HepG2 (cell line): ENCODE data around the gene MAPKAPK3. TPM values are rescaled to one million over a fixed set of nuclear protein-coding genes. Genes with fewer than 3 reads are reported as not detected.

Experiments
- ATAC-seq: fragments of 200-7000 bp; cut with Tn5 transposase; 3 replicates; pipeline ENCODE4 v1.9.1; 2020; ENCODE audit warnings: mild to moderate bottlenecking, moderate library complexity
- BruUV-seq: library from RNA; stranded (reverse); fragments of 400-500 nt; replicated peaks from 2 replicates; lab custom pipeline; 2021; lab: Mats Ljungman, UMichigan
- CTCF ChIA-PET: fragments of 300-600 bp; formaldehyde crosslinking; extraction: SDS; loops from one replicate; lab custom pipeline; 2021; ENCODE audit warnings: low total read pairs, inconsistent platforms, low intra/inter-chr PET ratio; lab: Yijun Ruan, JAX
- POLR2A ChIA-PET: fragments of 350-600 bp; sonication (Branson Sonifier 250); formaldehyde crosslinking; loops from one replicate; lab custom pipeline; 2020; ENCODE audit warnings: antibody characterized with exemption, inconsistent platforms; lab: Yijun Ruan, JAX
- DNase-seq: peaks from one replicate; pipeline ENCODE4 v3.0.0-alpha.2; 2015; ENCODE audit warnings: low spot score
- FAIRE-seq: peaks from 3 replicates; lab custom pipeline; 2011; peaks lifted over from hg19 to GRCh38; lab: Jason Lieb, UNC
- H2AFZ ChIP-seq: one replicate; pipeline ENCODE4 v1.6.1; 2011; ENCODE audit warnings: low read length, inconsistent platforms
- H3K27ac ChIP-seq: fragments of 300-600 bp; 3 replicates; pipeline ENCODE4 v1.8.0; 2011; ENCODE audit warnings: mixed run types, mild to moderate bottlenecking, mixed read lengths, low read length, inconsistent platforms; ENCODE audit not compliant: insufficient read depth; ENCODE audit errors: extremely low read length
- H3K27me3 ChIP-seq, 2 experiments: fragments of 200-600 bp in 1 of 2; 2 replicates in 1 of 2; 3 replicates in 1 of 2; pipeline versions ENCODE4 v1.6.0 to v1.8.0; 2011; ENCODE audit warnings: low read length in 2 of 2, mild to moderate bottlenecking in 2 of 2, moderate library complexity in 2 of 2, inconsistent platforms in 1 of 2; ENCODE audit not compliant: insufficient read depth in 2 of 2, control insufficient read depth in 1 of 2
- H3K36me3 ChIP-seq, 2 experiments: fragments of 200-600 bp in 1 of 2; replicated peaks in 1 of 2; 2 replicates in 1 of 2; 3 replicates in 1 of 2; pipeline versions ENCODE4 v1.5.1 to v1.8.0; 2011; ENCODE audit warnings: low read length in 2 of 2, inconsistent platforms in 1 of 2; ENCODE audit not compliant: insufficient read depth in 2 of 2, control insufficient read depth in 1 of 2
- H3K4me1 ChIP-seq: 2 replicates; pipeline ENCODE4 v1.5.1; 2012; ENCODE audit warnings: low read length, inconsistent platforms; ENCODE audit not compliant: insufficient read depth
- H3K4me2 ChIP-seq: 2 replicates; pipeline ENCODE4 v1.6.0; 2011; ENCODE audit warnings: low read depth, low read length, inconsistent platforms
- H3K4me3 ChIP-seq, 3 experiments: fragments of 200-600 bp in 1 of 3; sonication (generic), shearing (Covaris generic) in 1 of 3; replicated peaks in 1 of 3; 2 replicates each; pipeline ENCODE4 v1.5.1; 2011 to 2016; ENCODE audit warnings: low read length in 3 of 3, inconsistent platforms in 2 of 3, low read depth in 2 of 3, mild to moderate bottlenecking in 2 of 3, control low read depth in 1 of 3, mixed read lengths in 1 of 3; ENCODE audit not compliant: insufficient read depth in 1 of 3
- H3K79me2 ChIP-seq: one replicate; pipeline ENCODE4 v1.6.1; 2011; ENCODE audit warnings: low read length, inconsistent platforms; ENCODE audit not compliant: insufficient read depth
- H3K9ac ChIP-seq: 2 replicates; pipeline ENCODE4 v1.6.0; 2011; ENCODE audit warnings: mild to moderate bottlenecking, low read depth, low read length, inconsistent platforms; ENCODE audit not compliant: insufficient read depth
- H3K9me3 ChIP-seq: 2 replicates; pipeline ENCODE4 v1.5.1; 2012; ENCODE audit warnings: mild to moderate bottlenecking, low read length
- H4K20me1 ChIP-seq: 2 replicates; pipeline ENCODE4 v1.6.0; 2011; ENCODE audit warnings: inconsistent platforms, mild to moderate bottlenecking, low read length, moderate library complexity; ENCODE audit not compliant: insufficient read depth
- DMAP1 ChIP-seq: IDR thresholded peaks from 2 replicates; pipeline ENCODE4 v1.6.1; 2016
- ISX ChIP-seq: sonication (generic); formaldehyde crosslinking; conservative IDR thresholded peaks from 2 replicates; pipeline ENCODE4 v1.5.0; 2020; ENCODE audit warnings: missing genetic modification reagents
- MYC ChIP-seq: sonication (generic); formaldehyde crosslinking; IDR thresholded peaks from 2 replicates; pipeline ENCODE4 v1.9.0; 2021; ENCODE audit warnings: missing genetic modification reagents, borderline replicate concordance
- NR2F6 ChIP-seq, 2 experiments: IDR thresholded peaks; 2 replicates each; pipeline ENCODE4 v1.6.1; 2016; ENCODE audit warnings: antibody characterized with exemption in 1 of 2, mild to moderate bottlenecking in 1 of 2
- YY1 ChIP-seq: IDR thresholded peaks from 2 replicates; pipeline ENCODE4 v1.6.1; 2011; ENCODE audit warnings: low read length, low read depth, moderate library complexity, mild to moderate bottlenecking; ENCODE audit not compliant: insufficient read depth, insufficient replicate concordance
- ZNF124 ChIP-seq: sonication (generic); formaldehyde crosslinking; IDR thresholded peaks from 2 replicates; pipeline ENCODE4 v1.4.0; 2020; ENCODE audit warnings: missing genetic modification reagents
- WGBS: methylation state at CpG from one replicate; pipeline ENCODE4 v1.1.6; 2017; ENCODE audit warnings: low lambda C conversion rate; 5-methylcytosine and 5-hydroxymethylcytosine counted together
- in situ Hi-C: cut with HindIII; loops from 2 replicates; pipeline ENCODE4 v1.10.0; 2017; ENCODE audit warnings: low pct_unique_long_range_greater_than_20kb; ENCODE audit not compliant: extremely low pct_ligation_motif_present
- intact Hi-C: fragments of 100-400 bp; cut with micrococcal nuclease; formaldehyde crosslinking; loops from one replicate; pipeline ENCODE4 v1.10.0; 2022; ENCODE audit not compliant: unreplicated experiment
- polyA plus RNA-seq, 8 experiments: library from polyadenylated mRNA; depleted of rRNA in 3 of 8; stranded (reverse) in 7 of 8; unstranded in 1 of 8; fragments of >200 nt; fragmentation: Illumina TruSeq in 4 of 8; extraction: Trizol in 4 of 8; gene quantifications; 2 replicates each; pipeline versions ENCODE4 v1.2.1 to v1.2.3, GENCODE V29; 2011 to 2016; ENCODE audit warnings: low read depth in 4 of 8, missing spikeins in 1 of 8, mixed read lengths in 1 of 8; ENCODE audit not compliant: insufficient read depth in 1 of 8
- total RNA-seq, 5 experiments: library from RNA; depleted of rRNA; stranded (reverse); fragments of >200 nt; fragmentation: Illumina TruSeq; extraction: Trizol; gene quantifications; 2 replicates each; pipeline ENCODE4 v1.2.3, GENCODE V29; 2016; ENCODE audit warnings: low read depth in 1 of 5
- TF ChIP-seq, protein P1 (sequence below): sonication (generic); formaldehyde crosslinking; IDR thresholded peaks from 2 replicates; pipeline ENCODE4 v1.4.0; 2020; ENCODE audit warnings: missing genetic modification reagents
- TF ChIP-seq, protein P2 (sequence below): sonication (generic); formaldehyde crosslinking; IDR thresholded peaks from 2 replicates; pipeline ENCODE4 v1.4.0; 2020; ENCODE audit warnings: missing genetic modification reagents
- TF ChIP-seq, protein P3 (sequence below), 2 experiments: fragments of 450-650 bp in 1 of 2; sonication (generic) in 1 of 2; formaldehyde crosslinking in 1 of 2; IDR thresholded peaks; 2 replicates each; pipeline versions ENCODE4 v1.6.1 to v1.8.0; 2016 to 2022; ENCODE audit warnings: antibody characterized with exemption in 1 of 2, mild to moderate bottlenecking in 1 of 2, missing genetic modification reagents in 1 of 2

MAPKAPK3 gene
- total and polyA plus RNA-seq, 2 of the 13 experiments (the other 11 are each of a cell fraction or from before 2014, with no cell fraction given), result 39.9 to 41.2 TPM

DNA sequence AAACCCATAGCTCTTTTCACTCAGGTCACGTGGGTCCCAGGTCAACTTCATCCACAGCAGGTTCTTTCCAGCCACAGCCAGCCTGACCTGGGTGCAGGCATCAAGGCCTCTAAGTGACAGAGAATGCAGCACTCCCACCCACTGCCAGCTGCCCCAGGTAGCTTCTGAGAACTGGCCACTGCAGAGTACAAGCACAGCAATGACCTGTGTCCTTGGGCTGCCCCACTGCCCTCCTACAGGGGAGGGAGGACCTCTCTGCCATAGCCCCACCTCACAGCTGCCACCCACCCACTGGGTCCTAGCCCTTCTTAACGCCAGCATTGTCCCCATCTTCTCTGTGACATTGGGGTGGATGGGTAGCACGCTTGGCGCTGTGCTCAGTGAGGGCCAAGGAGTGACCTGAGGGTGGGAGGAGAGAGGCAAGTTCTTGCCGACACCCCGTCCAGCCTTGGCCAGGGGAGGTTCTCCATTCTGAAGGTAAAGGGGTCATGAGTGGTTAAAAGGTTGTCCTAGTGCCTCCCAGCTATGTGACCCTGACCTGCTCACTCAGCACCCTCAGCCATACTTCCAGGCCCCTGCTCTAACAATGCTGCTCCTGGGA is 17.7 kb upstream of the MAPKAPK3 start:
- no peaks in the 10 kb centered on the region for H4K20me1 ChIP-seq
- in situ Hi-C loops, result no loop called here
- intact Hi-C loops, result no loop called here
- H3K27ac ChIP-seq, result peak overlapping the region; percentile 97
- peaks cover 73% of the 10 kb centered on the region for H3K4me1 ChIP-seq
- no TSS peak for BruUV-seq
- H3K4me2 ChIP-seq, result peak overlapping the region; percentile 15; the same call in 1 of the 2 replicates
- H3K36me3 ChIP-seq, result no peaks in the 10 kb centered on the region
- H3K9ac ChIP-seq, result peak overlapping the region; percentile 12; the same call in 1 of the 2 replicates
- H3K4me3 ChIP-seq, result no peak overlapping the region
- WGBS, result 72% methylated on average over 4 of the region's 6 CpGs
- H3K27me3 ChIP-seq, result no peaks in the 10 kb centered on the region
- H3K79me2 ChIP-seq, result no peaks in the 10 kb centered on the region
- no peaks in the 10 kb centered on the region for H3K9me3 ChIP-seq
- POLR2A ChIA-PET, result interaction anchor here (1.4 to 2.0 kb wide), 4 partner anchors 10 to 30 kb away, joined by 4 to 8 read pairs (median 6); partner anchors contain the start of genes CISH and HEMK1
- no peak overlapping the region for H2AFZ ChIP-seq
- FAIRE-seq (peak; percentile 47), DNase-seq (no peak), ATAC-seq (no peak)
- CTCF ChIA-PET, result no interaction called here
- TF ChIP-seq MYC (CRISPR knock-in tag), result peak; percentile 30; the same call in 1 of the 2 replicates
- TF ChIP-seq, protein P1, sequence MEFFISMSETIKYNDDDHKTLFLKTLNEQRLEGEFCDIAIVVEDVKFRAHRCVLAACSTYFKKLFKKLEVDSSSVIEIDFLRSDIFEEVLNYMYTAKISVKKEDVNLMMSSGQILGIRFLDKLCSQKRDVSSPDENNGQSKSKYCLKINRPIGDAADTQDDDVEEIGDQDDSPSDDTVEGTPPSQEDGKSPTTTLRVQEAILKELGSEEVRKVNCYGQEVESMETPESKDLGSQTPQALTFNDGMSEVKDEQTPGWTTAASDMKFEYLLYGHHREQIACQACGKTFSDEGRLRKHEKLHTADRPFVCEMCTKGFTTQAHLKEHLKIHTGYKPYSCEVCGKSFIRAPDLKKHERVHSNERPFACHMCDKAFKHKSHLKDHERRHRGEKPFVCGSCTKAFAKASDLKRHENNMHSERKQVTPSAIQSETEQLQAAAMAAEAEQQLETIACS (CRISPR knock-in tag), result no peak
- TF ChIP-seq ZNF124, result no peak
- TF ChIP-seq, protein P2, sequence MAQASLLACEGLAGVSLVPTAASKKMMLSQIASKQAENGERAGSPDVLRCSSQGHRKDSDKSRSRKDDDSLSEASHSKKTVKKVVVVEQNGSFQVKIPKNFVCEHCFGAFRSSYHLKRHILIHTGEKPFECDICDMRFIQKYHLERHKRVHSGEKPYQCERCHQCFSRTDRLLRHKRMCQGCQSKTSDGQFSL (CRISPR knock-in tag), result no peak
- TF ChIP-seq, protein P3, sequence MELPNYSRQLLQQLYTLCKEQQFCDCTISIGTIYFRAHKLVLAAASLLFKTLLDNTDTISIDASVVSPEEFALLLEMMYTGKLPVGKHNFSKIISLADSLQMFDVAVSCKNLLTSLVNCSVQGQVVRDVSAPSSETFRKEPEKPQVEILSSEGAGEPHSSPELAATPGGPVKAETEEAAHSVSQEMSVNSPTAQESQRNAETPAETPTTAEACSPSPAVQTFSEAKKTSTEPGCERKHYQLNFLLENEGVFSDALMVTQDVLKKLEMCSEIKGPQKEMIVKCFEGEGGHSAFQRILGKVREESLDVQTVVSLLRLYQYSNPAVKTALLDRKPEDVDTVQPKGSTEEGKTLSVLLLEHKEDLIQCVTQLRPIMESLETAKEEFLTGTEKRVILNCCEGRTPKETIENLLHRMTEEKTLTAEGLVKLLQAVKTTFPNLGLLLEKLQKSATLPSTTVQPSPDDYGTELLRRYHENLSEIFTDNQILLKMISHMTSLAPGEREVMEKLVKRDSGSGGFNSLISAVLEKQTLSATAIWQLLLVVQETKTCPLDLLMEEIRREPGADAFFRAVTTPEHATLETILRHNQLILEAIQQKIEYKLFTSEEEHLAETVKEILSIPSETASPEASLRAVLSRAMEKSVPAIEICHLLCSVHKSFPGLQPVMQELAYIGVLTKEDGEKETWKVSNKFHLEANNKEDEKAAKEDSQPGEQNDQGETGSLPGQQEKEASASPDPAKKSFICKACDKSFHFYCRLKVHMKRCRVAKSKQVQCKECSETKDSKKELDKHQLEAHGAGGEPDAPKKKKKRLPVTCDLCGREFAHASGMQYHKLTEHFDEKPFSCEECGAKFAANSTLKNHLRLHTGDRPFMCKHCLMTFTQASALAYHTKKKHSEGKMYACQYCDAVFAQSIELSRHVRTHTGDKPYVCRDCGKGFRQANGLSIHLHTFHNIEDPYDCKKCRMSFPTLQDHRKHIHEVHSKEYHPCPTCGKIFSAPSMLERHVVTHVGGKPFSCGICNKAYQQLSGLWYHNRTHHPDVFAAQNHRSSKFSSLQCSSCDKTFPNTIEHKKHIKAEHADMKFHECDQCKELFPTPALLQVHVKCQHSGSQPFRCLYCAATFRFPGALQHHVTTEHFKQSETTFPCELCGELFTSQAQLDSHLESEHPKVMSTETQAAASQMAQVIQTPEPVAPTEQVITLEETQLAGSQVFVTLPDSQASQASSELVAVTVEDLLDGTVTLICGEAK (IDR thresholded peaks at IDR 0.05), result no peak
- TF ChIP-seq, protein P3 (CRISPR knock-in tag; IDR thresholded peaks at IDR 0.05), result 0 out of 2 replicates have a peak, but pooled peaks have one; percentile 10
- TF ChIP-seq YY1, result no peak
- no peak for TF ChIP-seq ISX (CRISPR knock-in tag)
- no peak for TF ChIP-seq DMAP1
- 0 out of 2 replicates have a peak, but pooled peaks have one; percentile 13 for TF ChIP-seq NR2F6 (IDR thresholded peaks at IDR 0.05)
- no peak for TF ChIP-seq NR2F6 (CRISPR knock-in tag; IDR thresholded peaks at IDR 0.05)
